HL-60 (cell line): Measurements from ENCODE around the gene ARL6.

ENCODE experiments used
- DNase-seq, 2 experiments: peaks; one replicate each; pipeline ENCODE4 v3.0.0-alpha.2; 2010 to 2020; ENCODE audit warnings: low read depth in 1 of 2, low spot score in 1 of 2
- H3K27ac ChIP-seq: fragments of 250-450 bp; sonication (Bioruptor Pico); replicated peaks from 2 replicates; pipeline ENCODE4 v1.5.1; 2020; ENCODE audit warnings: mild to moderate bottlenecking, moderate library complexity
- H3K27me3 ChIP-seq: fragments of 250-450 bp; sonication (Bioruptor Pico); 2 replicates; pipeline ENCODE4 v1.5.1; 2021; ENCODE audit warnings: mild to moderate bottlenecking, moderate library complexity; ENCODE audit not compliant: insufficient read depth, poor library complexity, severe bottlenecking
- H3K4me3 ChIP-seq: replicated peaks from 2 replicates; pipeline ENCODE4 v1.5.1; 2011; ENCODE audit warnings: mild to moderate bottlenecking, control low read depth, low read length; ENCODE audit not compliant: insufficient read depth
- CTCF ChIP-seq: IDR thresholded peaks from one replicate; pipeline ENCODE4 v1.5.1; 2011; ENCODE audit warnings: low read length, control low read depth, inconsistent platforms; ENCODE audit not compliant: insufficient read depth
- GABPA ChIP-seq: IDR thresholded peaks from 2 replicates; pipeline ENCODE4 v1.6.1; 2012; ENCODE audit warnings: low read depth
- POLR2AphosphoS5 ChIP-seq: IDR thresholded peaks from 2 replicates; pipeline ENCODE4 v1.6.1; 2012; ENCODE audit warnings: low read depth
- REST ChIP-seq: IDR thresholded peaks from 2 replicates; pipeline ENCODE4 v1.6.1; 2012; ENCODE audit warnings: low read depth; ENCODE audit not compliant: insufficient replicate concordance
- SPI1 ChIP-seq: IDR thresholded peaks from 2 replicates; pipeline ENCODE4 v1.6.1; 2012; ENCODE audit warnings: low read depth, mild to moderate bottlenecking, borderline replicate concordance

The ARL6 gene

GRCh38 chr3:97821287-97821773 lies 56.8 kb downstream of the ARL6 start:
- DNase-seq, result peak in 1 of 2 experiments; percentile 54
- no peak overlapping the region for H3K27ac ChIP-seq
- TF ChIP-seq CTCF (no peak), POLR2AphosphoS5 (no peak), GABPA (no peak), REST (no peak), SPI1 (no peak)
- peak overlapping the region; percentile 85 for H3K4me3 ChIP-seq
- no peaks in the 10 kb centered on the region for H3K27me3 ChIP-seq

- peak within 1 kb of the TSS; percentile 85 for H3K4me3 ChIP-seq
- peak within 1 kb of the TSS; percentile 19 for H3K27ac ChIP-seq
- peak; percentile 31 to 80 for DNase-seq
- no peaks in the 10 kb centered on the region for H3K27me3 ChIP-seq
- no peak for TF ChIP-seq SPI1
- no peak for TF ChIP-seq GABPA
- 0 out of 2 replicates have a peak, but pooled peaks have one; percentile 31 for TF ChIP-seq POLR2AphosphoS5
Measured at GRCh38 chr3:97821774-97822358, 57.3 kb downstream of the ARL6 start, which contains the start of gene CRYBG3. Gene CRYBG3, plus strand, starts transcription at chr3:97822011. Its CDS starts 196 bp downstream, at chr3:97822207.

GRCh38 chr3:97822359-97822775 lies 57.8 kb downstream of the ARL6 start:
- Histone ChIP-seq H3K4me3 (peak overlapping the region; percentile 85), H3K27me3 (no peaks in the 10 kb centered on the region), H3K27ac (peak overlapping the region; percentile 19)
- TF ChIP-seq CTCF (no peak), POLR2AphosphoS5 (no peak), GABPA (no peak), REST (no peak), SPI1 (no peak)
- DNase-seq, result peak in 1 of 2 experiments; percentile 14

- no peak for TF ChIP-seq REST
- TF ChIP-seq SPI1, result peak; percentile 79
- DNase-seq, result peak in 1 of 2 experiments; percentile 7
- H3K4me3 ChIP-seq, result no peak overlapping the region
- H3K27me3 ChIP-seq, result no peaks in the 10 kb centered on the region
- H3K27ac ChIP-seq, result no peak overlapping the region
Measured at GRCh38 chr3:97823046-97824004, 58.8 kb downstream of the ARL6 start.
